Liver (tissue), 3 donors: ENCODE results near the gene CRELD2.

Experiments
- CTCF ChIP-seq: fragments of 150-350 bp; IDR thresholded peaks from 2 replicates; pipeline ENCODE4 v1.5.1; 2017; ENCODE audit warnings: improper control_type of control experiment, low read depth, low read length; ENCODE audit not compliant: missing input control
- EGR1 ChIP-seq, 2 donors: IDR thresholded peaks; 2 replicates each; pipeline ENCODE4 v1.6.1; 2016 to 2018; ENCODE audit warnings: antibody characterized with exemption in 2 of 2, low read depth in 2 of 2
- JUND ChIP-seq, 2 donors: IDR thresholded peaks; 2 replicates each; pipeline ENCODE4 v1.6.1; 2016; ENCODE audit warnings: antibody characterized with exemption in 2 of 2
- REST ChIP-seq: IDR thresholded peaks from 2 replicates; pipeline ENCODE4 v1.6.1; 2016; ENCODE audit warnings: antibody characterized with exemption, mild to moderate bottlenecking
- donor health status: healthy.
- donor health status: healthy.

GRCh38 chr22:49956418-49956770 is 38.0 kb downstream of the CRELD2 start:
- TF ChIP-seq CTCF: no peak
- TF ChIP-seq JUND (IDR thresholded peaks at IDR 0.05): no peak
- TF ChIP-seq REST: no peak
- TF ChIP-seq EGR1 (IDR thresholded peaks at IDR 0.05; ENCODE audit: low read depth in 2 of 2): no peak
